Stimulated activated CD8-positive, alpha-beta memory T cell treated with anti-CD3 and anti-CD28 coated beads, Interleukin-7, amount 100 ng/mL, for 48 hours (primary cell): ENCODE measurements around the gene RCCD1.

Experiments
- DNase-seq, 2 donors: peaks; one replicate each; pipeline ENCODE4 v3.0.0-alpha.2; 2020; ENCODE audit warnings: low read depth in 1 of 2; ENCODE audit errors: extremely low read depth in 1 of 2

RCCD1 gene

GRCh38 chr15:91001209-91001608, 46.5 kb downstream of the RCCD1 start:
- no peak for DNase-seq

DNA sequence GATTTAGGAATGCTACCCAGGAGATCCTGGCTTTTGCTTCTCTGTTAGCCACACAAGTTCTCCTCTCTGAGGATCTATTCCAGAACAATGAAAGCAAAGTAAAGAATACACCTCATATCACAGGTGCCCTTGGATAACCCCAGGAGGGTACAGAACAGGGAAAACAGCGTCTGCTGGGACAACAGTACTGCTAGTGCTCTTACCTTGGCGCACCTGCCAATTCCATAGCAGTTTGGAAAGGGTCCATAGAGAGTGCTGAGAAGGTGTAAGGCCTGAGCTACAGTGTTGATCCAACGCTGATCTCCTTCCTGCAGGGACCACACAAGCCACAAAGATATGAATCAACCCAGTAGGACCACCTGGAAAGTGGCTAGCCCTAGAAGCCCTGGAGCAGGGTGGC, 52.6 kb downstream of the RCCD1 start:
- DNase-seq = no peak
